ENCODE measurements around the gene TATDN3. TPM values are rescaled to one million over a fixed set of nuclear protein-coding genes. Genes with fewer than 3 reads are reported as not detected.
"Not testable (repeated sequence)": the region's sequence is repeated elsewhere in the genome, so short reads cannot be mapped to it uniquely, and the experiment has no call there.

TATDN3 gene
- total RNA-seq, 1 donor from 2014 or later: 12.1 TPM

DNA sequence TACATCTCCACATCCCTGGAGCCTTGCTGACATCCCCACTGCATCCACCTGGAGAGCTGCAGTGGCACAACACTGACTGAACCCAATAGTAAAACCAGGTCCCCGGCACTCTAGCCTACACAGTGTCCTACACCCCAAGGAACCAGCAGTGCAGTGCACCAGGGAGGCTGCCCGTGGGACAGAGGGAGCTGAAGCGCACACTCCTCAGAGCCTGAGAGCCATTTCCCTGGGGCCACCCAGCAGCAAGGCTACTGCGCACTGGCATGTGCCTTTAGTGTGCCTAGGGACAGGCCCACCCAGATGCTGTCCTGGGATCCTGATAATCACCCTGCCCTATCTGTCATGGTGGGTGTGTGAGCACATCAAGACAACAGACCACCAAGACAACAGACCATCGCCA lies 32.0 kb upstream of the TATDN3 start:
- no peaks in the 10 kb centered on the region for H3K9me3 Mint-ChIP-seq (ENCODE audit: low read depth)
- peaks cover 10% of the 10 kb centered on the region for H3K36me3 Mint-ChIP-seq (ENCODE audit: insufficient read depth)
- no peak overlapping the region for H3K4me3 Mint-ChIP-seq (ENCODE audit: low read depth)
- no peak for DNase-seq (ENCODE audit: low spot score, unreplicated experiment)
- peaks cover 17% of the 10 kb centered on the region for H3K4me1 Mint-ChIP-seq (ENCODE audit: low read depth)
- TF ChIP-seq CTCF (IDR thresholded peaks at IDR 0.05; ENCODE audit: unreplicated experiment): no peak
- no peak overlapping the region for H3K27ac Mint-ChIP-seq
- H3K27me3 Mint-ChIP-seq: no peaks in the 10 kb centered on the region

DNA sequence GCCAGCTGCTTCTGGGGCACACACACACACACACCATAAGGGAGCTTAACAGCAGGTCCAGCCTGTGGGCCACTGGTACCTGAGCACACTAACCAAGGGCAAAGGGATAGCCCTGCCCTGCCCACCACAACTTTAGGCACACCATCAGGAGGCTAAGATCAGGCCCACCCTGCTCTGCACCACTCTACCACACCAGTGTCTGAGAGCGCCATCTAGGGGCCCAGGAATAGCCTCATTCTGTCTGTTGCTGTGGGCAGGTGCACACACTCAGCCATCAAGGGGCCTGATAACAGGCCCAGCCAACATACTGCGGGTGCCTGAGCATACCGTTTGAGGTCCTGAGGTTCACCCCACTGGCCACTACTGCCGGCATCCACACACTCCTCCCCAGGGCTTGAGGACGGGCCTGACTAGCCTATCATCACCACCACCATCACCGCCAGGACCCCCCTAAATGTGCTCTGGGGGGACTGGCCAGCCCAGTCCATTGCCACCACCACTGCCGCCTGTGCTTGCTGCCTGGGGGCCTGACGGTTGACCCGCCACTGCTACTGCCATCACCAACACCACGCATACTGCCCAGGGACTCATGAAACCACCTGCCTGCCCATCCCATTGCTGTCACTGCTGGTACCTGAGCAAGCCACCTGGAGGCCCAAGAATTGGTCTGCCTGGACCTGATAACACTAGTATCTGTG lies 31.4 kb upstream of the TATDN3 start:
- DNase-seq (ENCODE audit: low spot score, unreplicated experiment): no peak
- Mint-ChIP-seq H3K9me3 (ENCODE audit: low read depth) (no peaks in the 10 kb centered on the region), H3K36me3 (ENCODE audit: insufficient read depth) (peaks cover 15% of the 10 kb centered on the region), H3K4me1 (ENCODE audit: low read depth) (peaks cover 20% of the 10 kb centered on the region), H3K4me3 (ENCODE audit: low read depth) (no peak overlapping the region), H3K27ac (no peak overlapping the region), H3K27me3 (no peaks in the 10 kb centered on the region)
- TF ChIP-seq CTCF (IDR thresholded peaks at IDR 0.05; ENCODE audit: unreplicated experiment): peak; percentile 39

DNA sequence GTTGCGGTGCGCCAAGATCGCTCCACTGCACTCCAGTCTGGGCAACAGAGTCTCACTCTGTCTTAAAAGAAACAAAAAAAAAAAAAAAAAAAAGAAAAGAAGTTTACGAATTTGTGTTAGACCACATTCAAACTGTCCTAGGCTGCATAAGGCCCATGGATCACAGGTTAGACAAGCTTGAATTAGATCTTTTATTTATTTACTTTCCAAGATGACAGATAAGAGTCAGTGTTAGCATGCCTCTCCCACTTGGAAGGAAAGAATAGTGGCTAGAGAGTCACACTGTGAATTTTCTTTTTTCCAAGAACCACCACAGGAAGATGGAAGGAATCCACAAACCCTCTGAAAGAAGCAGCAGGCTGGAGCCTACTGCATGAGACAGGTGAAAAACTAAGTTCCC lies 29.5 kb upstream of the TATDN3 start:
- Mint-ChIP-seq H3K27me3 (no peaks in the 10 kb centered on the region), H3K27ac (no peak overlapping the region), H3K36me3 (ENCODE audit: insufficient read depth) (peaks cover 25% of the 10 kb centered on the region)

DNA sequence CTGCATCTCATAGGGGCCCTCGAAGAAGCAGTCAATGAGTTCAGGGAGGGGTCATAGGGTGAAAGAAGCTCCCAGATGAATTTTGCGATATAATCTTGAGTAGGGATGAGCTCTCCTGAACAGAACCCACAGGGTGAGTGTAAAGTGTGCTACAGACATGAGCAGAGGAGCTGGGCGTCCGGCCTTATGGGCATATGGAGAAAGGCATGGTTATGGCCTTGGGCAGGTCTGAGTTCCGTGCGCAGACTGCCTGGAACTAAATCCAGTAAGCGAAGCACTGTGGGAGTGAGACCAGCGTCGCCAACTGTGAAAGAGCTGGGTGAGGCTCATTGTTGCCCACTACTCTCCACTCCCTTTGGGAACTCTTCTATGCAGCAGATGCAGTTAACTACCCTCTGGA lies 28.9 kb upstream of the TATDN3 start:
- peak overlapping the region; percentile 71 for H3K27ac Mint-ChIP-seq
- DNase-seq (ENCODE audit: low spot score, unreplicated experiment): no peak
- H3K9me3 Mint-ChIP-seq (ENCODE audit: low read depth): peaks cover 17% of the 10 kb centered on the region
- no peak overlapping the region for H3K4me3 Mint-ChIP-seq (ENCODE audit: low read depth)
- H3K27me3 Mint-ChIP-seq: no peaks in the 10 kb centered on the region
- peaks cover 31% of the 10 kb centered on the region for H3K36me3 Mint-ChIP-seq (ENCODE audit: insufficient read depth)
- peaks cover 20% of the 10 kb centered on the region for H3K4me1 Mint-ChIP-seq (ENCODE audit: low read depth)
- no peak for TF ChIP-seq CTCF (IDR thresholded peaks at IDR 0.05; ENCODE audit: unreplicated experiment)

More for the DNA sequence above, 29.5 kb upstream of the TATDN3 start:
- TF ChIP-seq CTCF (IDR thresholded peaks at IDR 0.05; ENCODE audit: unreplicated experiment): no peak
- H3K4me1 Mint-ChIP-seq (ENCODE audit: low read depth): peaks cover 20% of the 10 kb centered on the region
- H3K9me3 Mint-ChIP-seq (ENCODE audit: low read depth): peaks cover 11% of the 10 kb centered on the region
- no peak overlapping the region for H3K4me3 Mint-ChIP-seq (ENCODE audit: low read depth)
- no peak for DNase-seq (ENCODE audit: low spot score, unreplicated experiment)

DNA sequence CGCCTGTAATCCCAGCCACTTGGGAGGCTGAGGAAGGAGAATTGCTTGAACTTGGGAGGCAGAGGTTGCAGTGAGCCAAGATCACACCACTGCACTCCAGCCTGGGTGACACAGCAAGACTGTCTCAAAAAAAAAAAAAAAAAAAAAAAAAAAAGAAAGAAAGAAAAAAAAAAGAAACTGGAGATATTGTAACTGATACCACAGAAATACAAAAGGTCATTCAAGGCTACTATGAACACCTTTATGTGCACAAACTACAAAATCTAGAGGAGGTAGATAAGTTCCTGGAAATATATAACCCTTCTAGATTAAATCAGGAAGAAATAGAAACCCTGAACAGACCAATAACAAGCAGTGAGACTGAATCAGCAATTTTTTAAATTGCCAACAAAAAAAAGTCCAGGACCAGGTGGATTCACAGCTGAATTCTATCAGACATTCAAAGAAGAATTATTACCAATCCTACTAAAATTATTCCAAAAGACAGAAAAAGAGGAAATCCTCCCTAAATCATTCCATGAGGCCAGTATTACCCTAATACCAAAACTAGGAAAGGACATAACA lies 26.9 kb upstream of the TATDN3 start:
- H3K36me3 Mint-ChIP-seq (ENCODE audit: insufficient read depth): peaks cover 47% of the 10 kb centered on the region
- H3K4me1 Mint-ChIP-seq (ENCODE audit: low read depth): peaks cover 20% of the 10 kb centered on the region
- not testable (repeated sequence) for H3K27me3 Mint-ChIP-seq; DNase-seq (ENCODE audit: low spot score, unreplicated experiment); H3K4me3 Mint-ChIP-seq (ENCODE audit: low read depth); H3K27ac Mint-ChIP-seq
- peaks cover 34% of the 10 kb centered on the region for H3K9me3 Mint-ChIP-seq (ENCODE audit: low read depth)

DNA sequence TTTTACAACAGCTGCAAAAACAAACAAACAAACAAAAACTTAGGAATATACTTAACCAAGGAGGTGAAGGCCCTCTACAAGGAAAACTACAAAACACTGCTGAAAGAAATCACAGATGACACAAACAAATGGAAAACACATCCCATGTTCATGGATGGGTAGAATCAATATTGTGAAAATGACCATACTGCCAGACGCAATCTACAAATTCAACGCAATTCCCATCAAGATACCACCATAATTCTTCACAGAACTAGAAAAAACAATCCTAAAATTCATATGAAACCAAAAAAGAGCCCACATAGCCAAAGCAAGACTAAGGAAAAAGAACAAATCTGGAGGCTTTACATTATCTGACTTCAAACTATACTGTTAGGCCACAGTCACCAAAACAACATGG lies 24.9 kb upstream of the TATDN3 start:
- not testable (repeated sequence) for DNase-seq (ENCODE audit: low spot score, unreplicated experiment); H3K27ac Mint-ChIP-seq; H3K4me3 Mint-ChIP-seq (ENCODE audit: low read depth); H3K27me3 Mint-ChIP-seq
- H3K9me3 Mint-ChIP-seq (ENCODE audit: low read depth): peaks cover 42% of the 10 kb centered on the region
- H3K4me1 Mint-ChIP-seq (ENCODE audit: low read depth): peaks cover 20% of the 10 kb centered on the region
- H3K36me3 Mint-ChIP-seq (ENCODE audit: insufficient read depth): peaks cover 61% of the 10 kb centered on the region
